ENCODE data around the gene FRY.
A peak's percentile ranks its signal among the peaks of the same experiment; 100 is the strongest.
"Not testable (repeated sequence)": the region's sequence is repeated elsewhere in the genome, so short reads cannot be mapped to it uniquely, and the experiment has no call there.

Gene FRY

GRCh38 chr13:32041429-32041828 is 9.9 kb downstream of the FRY start:
- no peak for DNase-seq (ENCODE audit: low read depth in 2 of 2)

- no peak for DNase-seq (ENCODE audit: low read depth in 2 of 2)
These were observed 11.0 kb downstream of the FRY start for GRCh38 chr13:32042551-32042950.

- no peak for DNase-seq (ENCODE audit: low read depth in 2 of 2)
These were observed 12.9 kb downstream of the FRY start for GRCh38 chr13:32044446-32044845.

DNA sequence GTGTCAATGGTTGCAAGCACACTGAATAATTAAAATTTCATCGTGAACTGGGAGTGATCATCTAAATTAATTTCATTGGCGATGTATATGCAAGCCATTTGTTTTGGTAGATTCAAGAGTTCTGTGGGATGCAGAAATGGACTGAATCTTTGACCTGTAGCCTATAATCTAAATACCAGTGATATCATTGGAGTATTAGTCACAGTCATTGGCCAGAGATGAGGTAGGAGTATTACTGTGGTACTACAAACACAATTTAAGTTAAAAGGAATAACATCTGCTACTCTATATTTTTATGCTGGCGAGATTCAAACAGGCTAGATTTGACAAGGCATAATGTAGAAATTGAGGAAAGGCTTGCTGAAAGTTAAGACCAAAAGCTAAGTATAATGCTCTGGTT is 14.0 kb downstream of the FRY start:
- DNase-seq (ENCODE audit: low read depth in 2 of 2) = no peak

GRCh38 chr13:32045982-32046785 is 14.6 kb downstream of the FRY start:
- DNase-seq (ENCODE audit: low read depth in 2 of 2) = peak in 1 of 2 experiments; percentile 10

GRCh38 chr13:32047088-32047487 is 15.5 kb downstream of the FRY start:
- no peak for DNase-seq (ENCODE audit: low read depth in 2 of 2)

GRCh38 chr13:32047793-32048192 is 16.2 kb downstream of the FRY start:
- DNase-seq (ENCODE audit: low read depth in 2 of 2) = no peak

- DNase-seq (ENCODE audit: low read depth in 2 of 2) = no peak
These were observed 17.2 kb downstream of the FRY start for GRCh38 chr13:32048816-32049215.

DNA sequence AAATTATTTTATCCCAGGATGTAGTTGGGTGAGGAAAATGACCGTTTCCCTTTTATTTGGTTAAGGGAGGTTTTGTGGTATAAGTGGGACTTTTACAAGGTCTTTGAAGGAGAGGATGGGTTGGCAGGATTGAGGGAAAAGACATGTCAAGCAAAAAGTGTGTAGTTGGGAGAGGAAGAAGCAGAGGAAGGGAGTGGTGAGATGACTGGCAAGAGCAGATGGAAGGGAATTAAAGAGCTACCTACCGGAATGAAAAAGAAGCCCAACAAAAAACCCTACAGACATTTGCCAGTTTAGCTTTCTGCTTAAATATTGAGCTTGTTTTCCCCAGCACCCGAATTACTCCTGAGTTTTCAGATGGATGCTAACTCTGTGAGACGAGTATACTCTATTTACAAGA is 19.6 kb downstream of the FRY start:
- DNase-seq (ENCODE audit: low read depth in 2 of 2) = no peak

DNA sequence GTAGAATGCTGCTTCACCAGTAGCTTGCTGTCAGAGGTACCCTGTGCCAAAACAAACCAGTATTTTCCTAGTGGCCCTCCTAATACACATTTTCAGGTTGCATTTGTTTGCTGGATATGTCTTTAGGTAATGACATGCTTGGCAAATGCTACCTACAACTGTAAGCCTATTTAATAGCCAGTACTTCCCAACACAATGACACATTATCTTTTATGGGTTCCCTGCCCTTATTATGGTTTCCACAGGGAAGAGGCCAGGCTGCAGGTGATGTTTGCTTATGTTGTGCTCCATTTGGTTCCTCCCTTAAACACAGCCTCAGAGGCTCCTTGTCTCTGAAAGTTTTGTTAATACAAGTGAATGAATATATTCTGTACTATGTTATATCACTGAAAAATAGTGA is 24.7 kb downstream of the FRY start:
- no peak for DNase-seq (ENCODE audit: low read depth in 2 of 2)

GRCh38 chr13:32057325-32057724 is 25.8 kb downstream of the FRY start:
- not testable (repeated sequence) for DNase-seq (ENCODE audit: low read depth in 2 of 2)

GRCh38 chr13:32059511-32059984 is 28.0 kb downstream of the FRY start:
- DNase-seq (ENCODE audit: low read depth in 2 of 2) = no peak

GRCh38 chr13:32060401-32060878 is 28.9 kb downstream of the FRY start:
- DNase-seq (ENCODE audit: low read depth in 2 of 2) = no peak

DNA sequence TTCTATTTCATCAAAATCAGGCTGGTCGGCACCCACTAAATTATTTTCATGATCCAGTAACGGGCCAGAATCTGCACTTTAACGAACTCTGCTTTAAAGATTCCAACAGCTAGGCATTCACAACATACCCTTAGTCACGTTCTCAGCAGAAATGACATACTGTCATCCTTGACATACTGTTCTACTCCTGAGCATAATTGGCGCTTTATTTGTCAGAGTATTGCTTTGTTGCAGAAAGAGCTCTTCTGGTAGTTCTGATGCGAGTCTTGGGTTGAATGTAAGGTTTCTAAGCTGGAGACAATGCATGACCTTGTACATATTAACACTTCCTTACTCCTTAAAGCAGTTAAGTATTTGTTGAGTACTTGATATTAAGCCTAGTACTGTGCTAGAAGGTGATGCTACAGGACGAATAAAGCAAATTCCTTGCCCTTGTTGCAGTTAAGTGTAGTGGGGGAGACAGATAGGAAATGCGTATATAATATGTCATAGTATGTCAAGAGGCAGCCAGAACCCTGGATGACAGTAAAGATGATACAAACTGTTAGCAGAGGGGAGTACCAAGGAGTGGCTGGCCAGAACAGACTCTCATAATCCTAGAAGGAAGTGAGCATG is 32.2 kb downstream of the FRY start:
- no peak for DNase-seq (ENCODE audit: low read depth in 2 of 2)

GRCh38 chr13:32067149-32067961 is 35.8 kb downstream of the FRY start:
- DNase-seq (ENCODE audit: low read depth in 2 of 2) = no peak

- no peak for DNase-seq (ENCODE audit: low read depth in 2 of 2)
These were observed 36.7 kb downstream of the FRY start for GRCh38 chr13:32068255-32068654.

- DNase-seq (ENCODE audit: low read depth in 2 of 2) = no peak
These were observed 41.7 kb downstream of the FRY start for GRCh38 chr13:32073180-32073864.

GRCh38 chr13:32075170-32075851 is 43.7 kb downstream of the FRY start:
- DNase-seq (ENCODE audit: low read depth in 2 of 2) = no peak

- no peak for DNase-seq (ENCODE audit: low read depth in 2 of 2)
These were observed 48.0 kb downstream of the FRY start for GRCh38 chr13:32079587-32079986.

- no peak for DNase-seq (ENCODE audit: low read depth in 2 of 2)
These were observed 48.8 kb downstream of the FRY start for GRCh38 chr13:32080328-32080744.

DNA sequence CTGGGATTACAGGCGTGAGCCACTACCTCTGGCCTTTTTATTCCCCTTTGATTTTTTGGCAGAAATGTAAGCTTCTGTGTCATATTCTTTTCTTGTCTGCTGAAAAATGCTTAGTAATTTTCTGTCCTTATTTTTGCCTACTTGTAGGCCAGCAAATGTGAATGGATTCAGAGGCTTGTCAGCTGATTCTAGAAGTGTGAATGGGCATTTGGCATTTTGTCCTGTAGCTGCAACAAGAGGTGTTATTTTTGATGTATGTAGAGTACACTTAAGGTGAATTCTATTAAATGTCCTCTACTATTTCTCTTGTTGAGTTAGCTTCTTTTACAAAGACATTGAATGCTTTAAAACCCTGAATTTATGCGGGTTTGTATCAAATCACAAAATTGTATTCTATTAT is 50.0 kb downstream of the FRY start:
- no peak for DNase-seq (ENCODE audit: low read depth in 2 of 2)
